Stimulated activated memory B cell treated with anti-CD40 and anti-IgM and Interleukin-4, amounts not matched to agents 10 μg/mL and 1 μg/mL and 100 μg/mL, for 72 hours (primary cell): ENCODE measurements around the gene NAT14.

ENCODE experiments used
- ATAC-seq: fragments of 150-1000 bp; cut with Tn5 transposase; 2 replicates; pipeline ENCODE4 v1.10.0; 2021
- H3K27ac Mint-ChIP-seq: one replicate; pipeline ENCODE4 v1.8.0; 2022; ENCODE audit warnings: mild to moderate bottlenecking, mixed read lengths
- H3K27me3 Mint-ChIP-seq: one replicate; pipeline ENCODE4 v1.8.0; 2022; ENCODE audit warnings: mixed read lengths
- H3K36me3 Mint-ChIP-seq: one replicate; pipeline ENCODE4 v1.8.0; 2022; ENCODE audit warnings: mixed read lengths
- H3K4me1 Mint-ChIP-seq: one replicate; pipeline ENCODE4 v1.8.0; 2022; ENCODE audit warnings: mixed read lengths
- H3K4me3 Mint-ChIP-seq: one replicate; pipeline ENCODE4 v1.8.0; 2022; ENCODE audit warnings: mild to moderate bottlenecking, moderate library complexity, mixed read lengths
- H3K9me3 Mint-ChIP-seq: one replicate; pipeline ENCODE4 v1.8.0; 2022; ENCODE audit warnings: mixed read lengths

Gene NAT14

GRCh38 chr19:55484593-55485438, at the start of gene NAT14:
Gene NAT14 (plus strand): TSS chr19:55485188. CDS start chr19:55485709, 521 bp downstream.
- Mint-ChIP-seq H3K36me3 (peaks cover 3% of the 10 kb centered on the region), H3K4me3 (peak within 1 kb of the TSS; percentile 79), H3K27me3 (peaks cover 11% of the 10 kb centered on the region), H3K4me1 (peaks cover 34% of the 10 kb centered on the region), H3K9me3 (no peaks in the 10 kb centered on the region), H3K27ac (peak within 1 kb of the TSS; percentile 74)
- ATAC-seq, result peak; percentile 64

DNA sequence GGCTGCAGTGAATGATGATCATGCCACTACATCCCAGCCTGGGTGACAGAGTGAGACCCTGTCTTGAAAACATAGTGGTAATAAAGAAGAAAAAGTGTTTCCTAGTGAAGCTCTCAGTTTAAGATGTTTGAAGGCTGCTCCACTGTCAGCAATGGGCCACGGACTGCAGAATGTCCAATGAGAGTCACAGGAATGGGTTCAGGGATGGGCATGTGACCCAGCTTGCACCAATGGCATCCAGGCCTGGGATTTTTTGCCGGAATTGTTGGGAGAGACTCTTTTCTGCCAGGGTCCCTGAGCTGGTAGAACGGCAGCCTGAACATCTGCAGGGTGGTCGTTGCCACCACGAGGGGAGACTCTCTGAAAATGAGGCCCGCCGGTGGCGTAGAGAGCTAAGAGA, 48.1 kb upstream of the NAT14 start:
- no peaks in the 10 kb centered on the region for H3K9me3 Mint-ChIP-seq
- peaks cover 25% of the 10 kb centered on the region for H3K4me1 Mint-ChIP-seq
- peaks cover 68% of the 10 kb centered on the region for H3K27me3 Mint-ChIP-seq
- no peak overlapping the region for H3K4me3 Mint-ChIP-seq
- no peak overlapping the region for H3K27ac Mint-ChIP-seq
- no peak for ATAC-seq
- peaks cover 5% of the 10 kb centered on the region for H3K36me3 Mint-ChIP-seq

- no peak overlapping the region for H3K27ac Mint-ChIP-seq
- no peaks in the 10 kb centered on the region for H3K9me3 Mint-ChIP-seq
- ATAC-seq, result no peak
- peaks cover 5% of the 10 kb centered on the region for H3K36me3 Mint-ChIP-seq
- no peak overlapping the region for H3K4me3 Mint-ChIP-seq
- H3K27me3 Mint-ChIP-seq, result peaks cover 68% of the 10 kb centered on the region
- H3K4me1 Mint-ChIP-seq, result peaks cover 25% of the 10 kb centered on the region
These were observed 47.6 kb upstream of the NAT14 start for GRCh38 chr19:55437410-55437809.

- no peak overlapping the region for H3K27ac Mint-ChIP-seq
- H3K4me1 Mint-ChIP-seq, result peaks cover 32% of the 10 kb centered on the region
- no peak for ATAC-seq
- peaks cover 78% of the 10 kb centered on the region for H3K27me3 Mint-ChIP-seq
- no peak overlapping the region for H3K4me3 Mint-ChIP-seq
- peaks cover 5% of the 10 kb centered on the region for H3K36me3 Mint-ChIP-seq
- H3K9me3 Mint-ChIP-seq, result no peaks in the 10 kb centered on the region
These were observed 45.9 kb upstream of the NAT14 start for GRCh38 chr19:55439052-55439451.

DNA sequence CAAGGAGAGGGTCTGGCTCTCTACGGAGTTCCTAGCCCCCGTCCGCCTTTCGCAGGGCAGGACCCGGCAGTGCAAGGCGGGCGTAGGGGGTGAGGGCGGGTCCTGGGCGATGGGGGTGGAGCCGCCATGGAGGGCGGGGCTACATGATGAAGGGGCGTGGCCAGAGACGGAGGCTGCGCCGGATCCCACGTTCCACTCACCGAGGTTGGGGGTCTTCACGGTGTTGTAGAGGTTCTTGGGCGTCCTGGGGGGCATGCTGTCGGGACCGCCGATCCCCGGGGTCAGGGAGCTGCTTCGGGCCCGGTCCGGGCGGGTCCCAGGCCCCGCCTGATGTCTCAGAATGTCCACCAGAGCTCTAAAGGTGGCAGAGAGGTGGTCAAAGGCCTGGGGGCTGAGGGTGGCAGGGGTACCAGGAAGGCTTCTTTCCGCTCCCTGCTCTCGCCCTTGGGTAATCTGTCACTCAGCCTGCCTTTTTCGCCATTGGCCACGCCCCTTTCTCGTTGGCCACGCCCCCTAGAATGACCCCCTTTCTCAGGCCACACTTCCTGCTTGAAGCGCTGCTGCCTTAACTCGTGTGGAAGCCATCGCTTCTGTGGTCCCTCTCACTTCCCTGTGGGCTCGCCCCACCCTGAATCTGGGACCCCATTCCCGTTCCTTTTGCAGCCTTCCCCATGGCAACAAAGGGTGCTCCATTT, 44.4 kb upstream of the NAT14 start:
- no peak for ATAC-seq
- peaks cover 5% of the 10 kb centered on the region for H3K36me3 Mint-ChIP-seq
- peak overlapping the region; percentile 2 for H3K4me3 Mint-ChIP-seq

DNA sequence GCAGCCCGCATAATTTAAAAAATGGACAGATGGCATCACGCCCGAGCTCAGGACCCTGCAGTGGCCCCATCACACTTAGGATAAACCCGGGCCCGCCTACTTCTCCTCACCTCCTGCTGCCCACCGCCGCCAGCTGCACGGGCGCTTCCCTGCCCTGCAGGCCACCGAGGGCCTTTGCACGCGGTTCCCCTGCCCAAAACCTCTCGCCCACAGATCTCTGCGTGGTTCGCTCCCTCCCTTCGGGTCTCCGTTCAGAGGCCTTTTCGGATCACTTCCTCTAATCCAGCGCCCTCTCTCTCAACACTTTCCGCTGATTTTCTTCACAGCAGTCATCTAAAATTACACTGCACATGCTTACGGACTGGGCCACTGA, 43.7 kb upstream of the NAT14 start:
- Mint-ChIP-seq H3K27me3 (peaks cover 89% of the 10 kb centered on the region), H3K27ac (no peak overlapping the region), H3K4me1 (peaks cover 32% of the 10 kb centered on the region), H3K36me3 (peaks cover 5% of the 10 kb centered on the region), H3K9me3 (no peaks in the 10 kb centered on the region), H3K4me3 (peak overlapping the region; percentile 45)
- ATAC-seq, result peak; percentile 56

More for the DNA sequence above, 44.4 kb upstream of the NAT14 start:
- Mint-ChIP-seq H3K27ac (no peak overlapping the region), H3K9me3 (no peaks in the 10 kb centered on the region), H3K27me3 (peaks cover 90% of the 10 kb centered on the region), H3K4me1 (peaks cover 32% of the 10 kb centered on the region)

- no peak for ATAC-seq
- peaks cover 84% of the 10 kb centered on the region for H3K27me3 Mint-ChIP-seq
- no peaks in the 10 kb centered on the region for H3K9me3 Mint-ChIP-seq
- H3K27ac Mint-ChIP-seq, result no peak overlapping the region
- peak overlapping the region; percentile 45 for H3K4me3 Mint-ChIP-seq
- H3K4me1 Mint-ChIP-seq, result peaks cover 32% of the 10 kb centered on the region
- H3K36me3 Mint-ChIP-seq, result peaks cover 5% of the 10 kb centered on the region
These were observed 43.2 kb upstream of the NAT14 start for GRCh38 chr19:55441692-55442321.

GRCh38 chr19:55442372-55442961, 42.5 kb upstream of the NAT14 start:
- peaks cover 5% of the 10 kb centered on the region for H3K36me3 Mint-ChIP-seq
- no peak for ATAC-seq
- no peaks in the 10 kb centered on the region for H3K9me3 Mint-ChIP-seq
- H3K27ac Mint-ChIP-seq, result no peak overlapping the region
- H3K4me3 Mint-ChIP-seq, result peak overlapping the region; percentile 34
- peaks cover 77% of the 10 kb centered on the region for H3K27me3 Mint-ChIP-seq
- H3K4me1 Mint-ChIP-seq, result peaks cover 32% of the 10 kb centered on the region

- Mint-ChIP-seq H3K27ac (no peak within 1 kb of the TSS), H3K36me3 (peaks cover 5% of the 10 kb centered on the region), H3K4me1 (peaks cover 32% of the 10 kb centered on the region), H3K9me3 (no peaks in the 10 kb centered on the region), H3K4me3 (peak within 1 kb of the TSS; percentile 34), H3K27me3 (peaks cover 70% of the 10 kb centered on the region)
- ATAC-seq, result no peak
These were observed 41.8 kb upstream of the NAT14 start, which contains the start of gene SHISA7 for GRCh38 chr19:55443045-55443823. Gene SHISA7 (minus strand): TSS chr19:55443300. CDS start chr19:55442863, 437 bp downstream.

- H3K27me3 Mint-ChIP-seq, result peaks cover 62% of the 10 kb centered on the region
- H3K27ac Mint-ChIP-seq, result no peak overlapping the region
- no peak overlapping the region for H3K4me3 Mint-ChIP-seq
These were observed 41.0 kb upstream of the NAT14 start for GRCh38 chr19:55443824-55444480.

GRCh38 chr19:55444646-55445045, 40.3 kb upstream of the NAT14 start:
- Mint-ChIP-seq H3K27ac (no peak overlapping the region), H3K4me1 (peaks cover 24% of the 10 kb centered on the region), H3K9me3 (no peaks in the 10 kb centered on the region), H3K4me3 (no peak overlapping the region), H3K27me3 (peaks cover 55% of the 10 kb centered on the region), H3K36me3 (no peaks in the 10 kb centered on the region)
- ATAC-seq, result no peak

More at GRCh38 chr19:55443824-55444480, 41.0 kb upstream of the NAT14 start:
- Mint-ChIP-seq H3K9me3 (no peaks in the 10 kb centered on the region), H3K36me3 (peaks cover 5% of the 10 kb centered on the region), H3K4me1 (peaks cover 31% of the 10 kb centered on the region)
- no peak for ATAC-seq

DNA sequence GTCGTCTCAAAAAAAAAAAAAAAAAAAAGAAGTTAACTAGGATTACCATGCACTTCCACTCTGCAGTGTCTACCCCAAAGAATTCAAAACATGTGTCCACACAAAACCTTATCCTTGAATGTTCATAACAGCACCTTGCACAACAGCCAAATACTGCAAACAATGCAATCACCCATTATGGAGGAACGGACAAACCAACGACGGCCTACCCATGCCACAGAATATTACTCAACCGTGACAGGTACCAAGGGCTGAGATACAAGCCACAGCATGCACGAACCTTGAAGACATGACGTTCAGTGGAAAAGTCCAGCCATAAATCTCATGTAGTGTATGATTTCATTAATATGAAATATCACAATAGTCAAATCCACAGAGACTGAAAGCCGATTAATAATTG, 38.9 kb upstream of the NAT14 start:
- no peaks in the 10 kb centered on the region for H3K36me3 Mint-ChIP-seq
- no peak overlapping the region for H3K4me3 Mint-ChIP-seq
- ATAC-seq, result no peak
- H3K9me3 Mint-ChIP-seq, result no peaks in the 10 kb centered on the region
- H3K4me1 Mint-ChIP-seq, result peaks cover 14% of the 10 kb centered on the region
- H3K27me3 Mint-ChIP-seq, result peaks cover 41% of the 10 kb centered on the region
- H3K27ac Mint-ChIP-seq, result no peak overlapping the region

DNA sequence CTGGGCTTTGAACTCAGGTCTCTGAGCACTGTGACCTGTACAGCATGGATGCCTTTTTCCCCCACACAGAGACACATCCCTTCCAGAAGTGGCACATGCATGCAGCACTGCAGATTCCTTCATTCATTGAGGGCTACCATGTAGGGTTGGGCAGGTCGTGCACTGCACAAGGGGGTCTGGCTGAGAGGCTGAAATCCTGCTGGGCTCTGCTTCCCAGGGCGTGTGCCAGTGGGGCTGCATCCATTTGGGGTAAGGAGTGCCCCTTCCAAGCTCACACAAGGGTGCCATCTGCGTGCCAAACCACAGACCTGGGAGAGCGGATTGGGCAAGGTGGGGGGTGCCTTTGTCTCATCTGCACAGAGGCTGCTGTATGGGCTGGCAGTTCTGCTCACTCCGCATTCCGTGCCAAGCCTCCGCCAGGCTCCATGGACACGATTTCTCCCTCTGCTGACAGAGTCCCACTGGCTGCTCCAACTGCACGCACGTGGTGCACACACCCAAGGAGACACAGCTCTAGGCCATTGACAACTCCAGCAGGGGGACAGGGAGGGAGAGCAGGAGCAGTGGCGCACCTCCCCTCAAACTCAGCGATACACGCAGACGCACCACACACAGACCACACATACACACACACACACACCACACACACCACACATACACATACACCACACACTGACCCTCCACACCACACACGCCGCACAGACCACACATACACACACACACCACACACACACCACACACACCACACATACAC, 37.4 kb upstream of the NAT14 start:
- H3K27ac Mint-ChIP-seq, result no peak overlapping the region
- ATAC-seq, result peak; percentile 40

More for the DNA sequence above, 37.4 kb upstream of the NAT14 start:
- Mint-ChIP-seq H3K4me1 (peaks cover 7% of the 10 kb centered on the region), H3K36me3 (no peaks in the 10 kb centered on the region), H3K9me3 (no peaks in the 10 kb centered on the region), H3K27me3 (peaks cover 26% of the 10 kb centered on the region), H3K4me3 (no peak overlapping the region)
